Coronary artery (tissue), 2 donors: ENCODE measurements around the gene FASTK.
"Not testable (repeated sequence)": the region's sequence is repeated elsewhere in the genome, so short reads cannot be mapped to it uniquely, and the experiment has no call there.

Source experiments
- DNase-seq: peaks from one replicate; pipeline ENCODE4 v3.0.0-alpha.2; 2017; ENCODE audit warnings: low spot score
- H3K27ac ChIP-seq, 2 donors: fragments of 200-600 bp; sonication (generic); one replicate each; pipeline ENCODE4 v1.5.1; 2016 to 2019
- H3K4me3 ChIP-seq: fragments of 200-600 bp; sonication (generic); 2 replicates; pipeline ENCODE4 v1.5.1; 2016; ENCODE audit warnings: mild to moderate bottlenecking, moderate library complexity
- TF ChIP-seq, protein P1 (sequence below): fragments of 200-600 bp; sonication (generic); IDR thresholded peaks from one replicate; pipeline ENCODE4 v1.5.1; 2019; ENCODE audit warnings: antibody characterized with exemption

Gene FASTK

DNA sequence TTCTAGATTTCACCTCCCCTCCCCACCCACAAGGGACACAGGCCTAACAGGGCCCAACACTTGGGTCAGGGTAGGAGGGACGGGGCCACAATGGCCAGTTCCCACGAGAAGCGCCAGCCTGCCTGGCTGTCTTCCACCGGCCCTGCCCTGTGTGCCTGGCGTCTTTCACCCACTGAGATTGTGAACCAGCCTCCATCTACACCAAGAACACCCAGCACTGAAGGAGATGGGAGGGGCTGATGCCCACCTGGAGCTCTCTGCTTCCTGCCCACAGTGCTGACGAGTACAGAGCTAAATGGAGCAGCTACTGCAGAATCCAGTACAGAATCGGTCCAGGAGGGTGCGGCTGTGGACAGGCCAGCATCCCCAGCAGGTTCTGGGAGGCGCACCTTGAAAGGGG lies 34.6 kb downstream of the FASTK start:
- H3K4me3 ChIP-seq, result no peak overlapping the region
- peak overlapping the region in 1 of 2 donors; percentile 11 for H3K27ac ChIP-seq
- TF ChIP-seq, protein P1, sequence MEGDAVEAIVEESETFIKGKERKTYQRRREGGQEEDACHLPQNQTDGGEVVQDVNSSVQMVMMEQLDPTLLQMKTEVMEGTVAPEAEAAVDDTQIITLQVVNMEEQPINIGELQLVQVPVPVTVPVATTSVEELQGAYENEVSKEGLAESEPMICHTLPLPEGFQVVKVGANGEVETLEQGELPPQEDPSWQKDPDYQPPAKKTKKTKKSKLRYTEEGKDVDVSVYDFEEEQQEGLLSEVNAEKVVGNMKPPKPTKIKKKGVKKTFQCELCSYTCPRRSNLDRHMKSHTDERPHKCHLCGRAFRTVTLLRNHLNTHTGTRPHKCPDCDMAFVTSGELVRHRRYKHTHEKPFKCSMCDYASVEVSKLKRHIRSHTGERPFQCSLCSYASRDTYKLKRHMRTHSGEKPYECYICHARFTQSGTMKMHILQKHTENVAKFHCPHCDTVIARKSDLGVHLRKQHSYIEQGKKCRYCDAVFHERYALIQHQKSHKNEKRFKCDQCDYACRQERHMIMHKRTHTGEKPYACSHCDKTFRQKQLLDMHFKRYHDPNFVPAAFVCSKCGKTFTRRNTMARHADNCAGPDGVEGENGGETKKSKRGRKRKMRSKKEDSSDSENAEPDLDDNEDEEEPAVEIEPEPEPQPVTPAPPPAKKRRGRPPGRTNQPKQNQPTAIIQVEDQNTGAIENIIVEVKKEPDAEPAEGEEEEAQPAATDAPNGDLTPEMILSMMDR, result no peak
- DNase-seq, result no peak

DNA sequence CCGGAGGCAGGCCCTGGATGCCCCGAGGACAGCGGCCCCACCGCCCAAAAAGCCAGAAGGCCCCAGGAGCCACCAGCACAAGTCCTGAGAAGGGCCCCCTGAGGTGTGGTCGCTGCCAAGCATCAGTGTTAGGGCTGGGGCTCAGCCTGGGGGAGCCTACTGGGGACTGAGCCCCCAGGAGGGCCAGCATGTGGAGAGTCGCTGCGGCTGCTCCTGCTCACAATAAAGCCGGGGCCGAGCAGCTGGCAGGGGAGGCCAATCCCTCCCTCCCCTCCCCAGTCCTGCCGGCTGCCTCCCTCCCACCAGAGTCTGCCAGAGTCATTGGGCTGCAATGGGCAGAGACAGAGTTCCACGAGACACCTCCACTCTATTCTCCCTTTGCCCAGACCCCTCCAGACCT lies 35.3 kb downstream of the FASTK start:
- Histone ChIP-seq H3K4me3 (no peak overlapping the region), H3K27ac (peak overlapping the region in 1 of 2 donors; percentile 11)
- TF ChIP-seq, protein P1, result no peak
- DNase-seq, result no peak

DNA sequence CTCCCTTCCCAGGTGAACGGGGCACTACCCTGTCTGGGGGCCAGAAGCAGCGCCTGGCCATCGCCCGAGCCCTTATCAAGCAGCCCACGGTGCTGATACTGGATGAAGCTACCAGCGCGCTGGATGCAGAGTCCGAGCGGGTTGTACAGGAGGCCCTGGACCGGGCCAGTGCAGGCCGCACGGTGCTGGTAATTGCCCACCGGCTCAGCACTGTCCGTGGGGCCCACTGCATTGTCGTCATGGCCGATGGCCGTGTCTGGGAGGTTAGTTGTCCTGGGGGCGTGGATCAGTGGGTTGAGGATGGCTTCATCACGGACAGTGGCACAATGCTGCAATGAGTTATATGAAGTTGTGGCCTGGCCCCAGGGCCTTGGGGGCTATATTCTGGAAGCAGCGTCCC lies 36.6 kb downstream of the FASTK start:
- no peak overlapping the region for H3K27ac ChIP-seq
- TF ChIP-seq, protein P1, result no peak

DNA sequence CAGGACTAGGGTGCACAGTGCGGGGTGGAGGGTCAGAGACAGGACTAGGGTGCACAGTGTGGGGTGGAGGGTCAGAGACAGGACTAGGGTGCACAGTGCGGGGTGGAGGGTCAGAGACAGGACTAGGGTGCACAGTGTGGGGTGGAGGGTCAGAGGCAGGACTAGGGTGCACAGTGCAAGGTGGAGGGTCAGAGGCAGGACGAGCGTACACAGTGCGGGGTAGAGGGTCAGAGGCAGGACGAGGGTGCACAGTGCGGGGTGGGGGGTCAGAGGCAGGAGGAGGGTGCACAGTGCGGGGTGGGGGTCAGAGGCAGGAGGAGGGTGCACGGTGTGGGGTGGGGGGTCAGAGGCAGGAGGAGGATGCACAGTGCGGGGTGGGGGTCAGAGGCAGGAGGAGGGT lies 37.2 kb downstream of the FASTK start:
- H3K27ac ChIP-seq, DNase-seq, H3K4me3 ChIP-seq: not testable (repeated sequence)

More for the DNA sequence above, 36.6 kb downstream of the FASTK start:
- no peak overlapping the region for H3K4me3 ChIP-seq
- no peak for DNase-seq

DNA sequence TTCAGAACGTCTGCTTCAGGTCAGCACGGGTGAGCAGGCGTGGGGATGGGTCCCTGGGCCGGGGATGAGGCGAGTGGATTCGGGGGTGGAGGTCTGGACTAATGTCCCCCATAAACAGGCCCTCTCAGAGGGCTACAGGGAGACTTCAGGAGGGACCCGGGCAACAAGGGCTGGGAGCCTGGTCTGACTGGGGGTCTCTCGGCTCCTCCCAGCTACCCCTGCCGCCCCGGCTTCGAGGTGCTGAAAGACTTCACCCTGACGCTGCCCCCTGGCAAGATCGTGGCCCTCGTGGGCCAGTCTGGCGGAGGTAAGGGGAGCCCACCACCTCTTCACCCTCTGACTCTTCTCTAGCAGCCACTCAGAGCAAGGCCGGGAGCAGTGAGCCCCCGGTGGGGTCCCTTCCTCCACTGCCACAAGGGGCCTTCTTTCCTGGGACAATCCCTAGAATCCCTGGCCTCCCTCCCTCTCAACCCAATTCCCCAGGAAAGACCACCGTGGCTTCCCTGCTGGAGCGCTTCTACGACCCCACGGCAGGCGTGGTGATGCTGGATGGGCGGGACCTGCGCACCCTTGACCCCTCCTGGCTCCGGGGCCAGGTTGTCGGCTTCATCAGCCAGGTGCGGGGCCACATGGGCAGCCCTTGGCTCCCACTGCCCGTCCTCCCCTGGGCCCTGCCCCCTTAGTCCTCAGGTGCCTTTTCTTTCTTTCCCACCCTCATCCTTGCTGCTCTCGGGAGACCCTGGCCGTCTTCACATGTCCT lies 39.8 kb downstream of the FASTK start:
- no peak overlapping the region for H3K27ac ChIP-seq
- H3K4me3 ChIP-seq, result no peak overlapping the region
- TF ChIP-seq, protein P1, result no peak
- no peak for DNase-seq

DNA sequence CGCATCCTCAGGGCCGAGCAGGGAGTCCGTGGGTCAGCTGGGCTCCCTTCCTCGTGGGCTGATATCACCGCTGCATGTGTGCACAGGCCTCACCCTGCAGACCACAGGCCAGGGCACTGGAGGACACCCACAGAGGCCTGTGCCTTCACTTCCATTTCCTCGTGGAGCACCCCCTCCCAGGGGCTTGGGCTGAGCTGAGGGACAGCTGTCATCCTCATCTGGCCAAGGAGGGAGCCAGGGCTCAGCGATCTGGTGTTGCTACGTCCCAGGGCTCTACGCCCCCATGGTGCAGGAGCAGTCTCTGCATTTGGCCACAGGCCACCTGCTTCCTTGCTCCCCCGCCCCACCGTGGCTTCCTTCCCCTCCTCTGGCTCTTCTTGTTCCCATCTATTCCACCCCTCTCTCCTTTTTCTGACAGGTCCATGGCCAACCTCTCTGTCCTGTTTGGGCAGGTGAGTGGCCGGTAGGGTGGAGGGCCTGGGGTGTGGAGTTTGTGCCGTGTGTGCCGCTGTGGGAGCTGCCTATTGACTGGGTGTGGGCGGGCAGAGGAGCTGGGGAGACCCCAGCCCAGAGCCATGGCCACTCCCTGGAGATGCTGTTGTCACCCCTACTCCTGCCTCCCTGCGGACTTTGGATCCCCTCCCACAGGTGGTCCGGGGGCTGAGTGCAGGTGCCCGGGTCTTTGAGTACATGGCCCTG lies 40.6 kb downstream of the FASTK start:
- peak overlapping the region in 1 of 2 donors; percentile 85 for H3K27ac ChIP-seq
- TF ChIP-seq, protein P1, result no peak

DNA sequence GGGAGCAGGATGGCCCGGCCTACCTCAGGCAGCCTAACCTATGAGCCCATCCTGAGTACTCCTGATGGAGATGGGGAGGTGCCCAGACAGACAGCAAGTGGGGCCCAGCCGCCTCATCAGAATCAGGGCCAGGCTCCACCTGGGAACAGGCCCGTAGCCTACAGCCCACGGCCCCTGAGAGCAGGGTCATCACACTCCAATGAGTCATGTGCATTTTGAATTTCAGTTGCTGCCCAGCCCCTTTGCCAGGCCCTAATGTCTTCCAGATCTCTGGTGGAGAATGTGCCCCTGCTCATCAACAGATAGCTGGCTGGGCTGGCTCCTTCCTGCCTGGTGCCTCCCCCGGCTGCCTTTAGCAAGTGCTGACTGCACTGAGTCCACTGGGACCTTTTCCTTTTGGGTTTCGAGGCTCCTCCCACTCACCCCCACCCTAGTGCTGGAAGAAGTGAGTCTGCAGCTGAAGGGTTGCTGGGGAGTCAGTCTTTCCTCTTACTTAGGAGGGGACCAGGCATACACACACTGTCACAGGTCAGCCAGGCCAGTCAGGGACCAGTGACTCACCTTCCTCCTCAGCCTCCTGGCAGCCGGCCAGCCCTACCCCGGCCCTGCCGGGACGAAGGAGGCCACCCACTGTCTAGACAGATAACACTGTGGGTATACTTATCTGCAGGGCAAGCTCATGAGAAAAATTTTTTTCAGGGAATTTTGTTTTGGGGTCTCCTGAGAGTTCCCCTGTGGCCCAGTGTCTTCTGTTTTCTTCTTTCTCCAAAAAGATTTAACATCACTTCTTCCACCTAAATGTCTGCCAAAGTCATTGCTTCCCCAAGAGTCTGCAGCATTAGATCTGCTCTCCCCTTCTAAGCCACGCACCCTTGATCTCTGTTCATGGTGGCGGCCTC lies 41.4 kb downstream of the FASTK start:
- TF ChIP-seq, protein P1, result no peak
- peak; percentile 89 for DNase-seq
- H3K4me3 ChIP-seq, result no peak overlapping the region
- H3K27ac ChIP-seq, result peak overlapping the region; percentile 11 to 85

More for the DNA sequence above, 40.6 kb downstream of the FASTK start:
- no peak overlapping the region for H3K4me3 ChIP-seq
- DNase-seq, result no peak
